Astrocyte of the spinal cord (primary cell): ENCODE results near the gene DNAAF5.

ENCODE experiments used
- DNase-seq: peaks from one replicate; pipeline ENCODE4 v3.0.0; 2011; ENCODE audit warnings: low read depth, low spot score
- H3K4me3 ChIP-seq: 2 replicates; pipeline ENCODE4 v1.5.1; 2011; ENCODE audit warnings: low read depth, mild to moderate bottlenecking, low read length, moderate library complexity
- CTCF ChIP-seq: IDR thresholded peaks from 2 replicates; pipeline ENCODE4 v1.5.1; 2012; ENCODE audit warnings: low read depth, mild to moderate bottlenecking, low read length, inconsistent platforms
- in situ Hi-C: cut with HindIII; loops from 2 replicates; pipeline ENCODE4 v1.10.0; 2017; ENCODE audit warnings: low sequenced_read_pairs

Gene DNAAF5

GRCh38 chr7:828793-829561, 102.5 kb downstream of the DNAAF5 start:
- in situ Hi-C loops, result no loop called here
- DNase-seq, result no peak
- H3K4me3 ChIP-seq, result no peak overlapping the region
- no peak for TF ChIP-seq CTCF

- no peak for DNase-seq
- H3K4me3 ChIP-seq, result no peak overlapping the region
- TF ChIP-seq CTCF, result no peak
- in situ Hi-C loops, result no loop called here
These were observed 103.6 kb downstream of the DNAAF5 start for GRCh38 chr7:830069-830468.

- DNase-seq, result peak; percentile 92
- H3K4me3 ChIP-seq, result peak overlapping the region; percentile 12
- no peak for TF ChIP-seq CTCF
- in situ Hi-C loops, result no loop called here
These were observed 105.2 kb downstream of the DNAAF5 start for GRCh38 chr7:831596-832166.

GRCh38 chr7:832167-832967, 105.9 kb downstream of the DNAAF5 start, which contains the start of gene SUN1:
Gene SUN1 (plus strand): TSS chr7:832476. CDS start chr7:832525, 49 bp downstream.
- peak within 1 kb of the TSS; percentile 12 for H3K4me3 ChIP-seq
- peak; percentile 8 for TF ChIP-seq CTCF
- in situ Hi-C loops, result no loop called here
- DNase-seq, result peak; percentile 81

GRCh38 chr7:832968-833424, 106.5 kb downstream of the DNAAF5 start:
- in situ Hi-C loops, result no loop called here
- no peak for TF ChIP-seq CTCF
- no peak for DNase-seq
- no peak overlapping the region for H3K4me3 ChIP-seq

GRCh38 chr7:833601-834258, 107.2 kb downstream of the DNAAF5 start:
- peak; percentile 43 for DNase-seq
- in situ Hi-C loops, result no loop called here
- no peak for TF ChIP-seq CTCF
- H3K4me3 ChIP-seq, result no peak overlapping the region
